HepG2 (cell line): ENCODE data around the gene MTREX. TPM values are rescaled to one million over a fixed set of nuclear protein-coding genes. Genes with fewer than 3 reads are reported as not detected.

Experiments used
- ATAC-seq: fragments of 200-7000 bp; cut with Tn5 transposase; 3 replicates; pipeline ENCODE4 v1.9.1; 2020; ENCODE audit warnings: mild to moderate bottlenecking, moderate library complexity
- BruUV-seq: library from RNA; stranded (reverse); fragments of 400-500 nt; replicated peaks from 2 replicates; lab custom pipeline; 2021; lab: Mats Ljungman, UMichigan
- CTCF ChIA-PET: fragments of 300-600 bp; formaldehyde crosslinking; extraction: SDS; loops from one replicate; lab custom pipeline; 2021; ENCODE audit warnings: low total read pairs, inconsistent platforms, low intra/inter-chr PET ratio; lab: Yijun Ruan, JAX
- POLR2A ChIA-PET: fragments of 350-600 bp; sonication (Branson Sonifier 250); formaldehyde crosslinking; loops from one replicate; lab custom pipeline; 2020; ENCODE audit warnings: antibody characterized with exemption, inconsistent platforms; lab: Yijun Ruan, JAX
- DNase-seq: peaks from one replicate; pipeline ENCODE4 v3.0.0-alpha.2; 2015; ENCODE audit warnings: low spot score
- FAIRE-seq: peaks from 3 replicates; lab custom pipeline; 2011; peaks lifted over from hg19 to GRCh38; lab: Jason Lieb, UNC
- H2AFZ ChIP-seq: one replicate; pipeline ENCODE4 v1.6.1; 2011; ENCODE audit warnings: low read length, inconsistent platforms
- H3K27ac ChIP-seq: fragments of 300-600 bp; 3 replicates; pipeline ENCODE4 v1.8.0; 2011; ENCODE audit warnings: mixed run types, mild to moderate bottlenecking, mixed read lengths, low read length, inconsistent platforms; ENCODE audit not compliant: insufficient read depth; ENCODE audit errors: extremely low read length
- H3K27me3 ChIP-seq, 2 experiments: fragments of 200-600 bp in 1 of 2; 2 replicates in 1 of 2; 3 replicates in 1 of 2; pipeline versions ENCODE4 v1.6.0 to v1.8.0; 2011; ENCODE audit warnings: low read length in 2 of 2, mild to moderate bottlenecking in 2 of 2, moderate library complexity in 2 of 2, inconsistent platforms in 1 of 2; ENCODE audit not compliant: insufficient read depth in 2 of 2, control insufficient read depth in 1 of 2
- H3K36me3 ChIP-seq, 2 experiments: fragments of 200-600 bp in 1 of 2; replicated peaks in 1 of 2; 2 replicates in 1 of 2; 3 replicates in 1 of 2; pipeline versions ENCODE4 v1.5.1 to v1.8.0; 2011; ENCODE audit warnings: low read length in 2 of 2, inconsistent platforms in 1 of 2; ENCODE audit not compliant: insufficient read depth in 2 of 2, control insufficient read depth in 1 of 2
- H3K4me1 ChIP-seq: 2 replicates; pipeline ENCODE4 v1.5.1; 2012; ENCODE audit warnings: low read length, inconsistent platforms; ENCODE audit not compliant: insufficient read depth
- H3K4me2 ChIP-seq: 2 replicates; pipeline ENCODE4 v1.6.0; 2011; ENCODE audit warnings: low read depth, low read length, inconsistent platforms
- H3K4me3 ChIP-seq, 3 experiments: fragments of 200-600 bp in 1 of 3; sonication (generic), shearing (Covaris generic) in 1 of 3; replicated peaks in 1 of 3; 2 replicates each; pipeline ENCODE4 v1.5.1; 2011 to 2016; ENCODE audit warnings: low read length in 3 of 3, inconsistent platforms in 2 of 3, low read depth in 2 of 3, mild to moderate bottlenecking in 2 of 3, control low read depth in 1 of 3, mixed read lengths in 1 of 3; ENCODE audit not compliant: insufficient read depth in 1 of 3
- H3K79me2 ChIP-seq: one replicate; pipeline ENCODE4 v1.6.1; 2011; ENCODE audit warnings: low read length, inconsistent platforms; ENCODE audit not compliant: insufficient read depth
- H3K9ac ChIP-seq: 2 replicates; pipeline ENCODE4 v1.6.0; 2011; ENCODE audit warnings: mild to moderate bottlenecking, low read depth, low read length, inconsistent platforms; ENCODE audit not compliant: insufficient read depth
- H3K9me3 ChIP-seq: 2 replicates; pipeline ENCODE4 v1.5.1; 2012; ENCODE audit warnings: mild to moderate bottlenecking, low read length
- H4K20me1 ChIP-seq: 2 replicates; pipeline ENCODE4 v1.6.0; 2011; ENCODE audit warnings: inconsistent platforms, mild to moderate bottlenecking, low read length, moderate library complexity; ENCODE audit not compliant: insufficient read depth
- ARID4A ChIP-seq: sonication (generic); formaldehyde crosslinking; IDR thresholded peaks from 2 replicates; pipeline ENCODE4 v1.5.0; 2020; ENCODE audit warnings: mild to moderate bottlenecking, missing genetic modification reagents, borderline replicate concordance
- ATAD3A ChIP-seq: sonication (generic); formaldehyde crosslinking; IDR thresholded peaks from 2 replicates; pipeline ENCODE4 v1.4.0; 2020; ENCODE audit warnings: missing genetic modification reagents
- BCLAF1 ChIP-seq: fragments of 450-650 bp; IDR thresholded peaks from 2 replicates; pipeline ENCODE4 v1.6.1; 2017; ENCODE audit warnings: mild to moderate bottlenecking
- ELF1 ChIP-seq: sonication (generic); formaldehyde crosslinking; IDR thresholded peaks from 2 replicates; pipeline ENCODE4 v1.4.0; 2020; ENCODE audit warnings: missing genetic modification reagents
- KDM3A ChIP-seq: IDR thresholded peaks from 2 replicates; pipeline ENCODE4 v1.6.1; 2018; ENCODE audit warnings: low read depth, missing compliant biosample characterization
- MYNN ChIP-seq: sonication (generic); formaldehyde crosslinking; IDR thresholded peaks from 2 replicates; pipeline ENCODE4 v1.4.0; 2020; ENCODE audit warnings: mild to moderate bottlenecking, low read depth, missing genetic modification reagents
- TOPORS ChIP-seq: sonication (generic); formaldehyde crosslinking; IDR thresholded peaks from 2 replicates; pipeline ENCODE4 v1.8.0; 2023; ENCODE audit warnings: mild to moderate bottlenecking, missing genetic modification reagents
- ZMYM4 ChIP-seq: sonication (generic); formaldehyde crosslinking; IDR thresholded peaks from 2 replicates; pipeline ENCODE4 v1.8.1; 2023; ENCODE audit warnings: mild to moderate bottlenecking, missing genetic modification reagents
- ZNF124 ChIP-seq: sonication (generic); formaldehyde crosslinking; IDR thresholded peaks from 2 replicates; pipeline ENCODE4 v1.4.0; 2020; ENCODE audit warnings: missing genetic modification reagents
- ZNF326 ChIP-seq: sonication (generic); formaldehyde crosslinking; IDR thresholded peaks from 2 replicates; pipeline ENCODE4 v1.4.0; 2020; ENCODE audit warnings: missing genetic modification reagents, borderline replicate concordance
- ZNF383 ChIP-seq: sonication (generic); formaldehyde crosslinking; IDR thresholded peaks from 2 replicates; pipeline ENCODE4 v1.4.0; 2020; ENCODE audit warnings: missing genetic modification reagents, mild to moderate bottlenecking, borderline replicate concordance
- ZNF772 ChIP-seq: sonication (generic); formaldehyde crosslinking; IDR thresholded peaks from 2 replicates; pipeline ENCODE4 v1.5.0; 2020; ENCODE audit warnings: mild to moderate bottlenecking, missing genetic modification reagents
- ZNF839 ChIP-seq: sonication (generic); formaldehyde crosslinking; IDR thresholded peaks from 2 replicates; pipeline ENCODE4 v1.4.0; 2020; ENCODE audit warnings: missing genetic modification reagents, mild to moderate bottlenecking, borderline replicate concordance
- WGBS: methylation state at CpG from one replicate; pipeline ENCODE4 v1.1.6; 2017; ENCODE audit warnings: low lambda C conversion rate; 5-methylcytosine and 5-hydroxymethylcytosine counted together
- in situ Hi-C: cut with HindIII; loops from 2 replicates; pipeline ENCODE4 v1.10.0; 2017; ENCODE audit warnings: low pct_unique_long_range_greater_than_20kb; ENCODE audit not compliant: extremely low pct_ligation_motif_present
- intact Hi-C: fragments of 100-400 bp; cut with micrococcal nuclease; formaldehyde crosslinking; loops from one replicate; pipeline ENCODE4 v1.10.0; 2022; ENCODE audit not compliant: unreplicated experiment
- polyA plus RNA-seq, 8 experiments: library from polyadenylated mRNA; depleted of rRNA in 3 of 8; stranded (reverse) in 7 of 8; unstranded in 1 of 8; fragments of >200 nt; fragmentation: Illumina TruSeq in 4 of 8; extraction: Trizol in 4 of 8; gene quantifications; 2 replicates each; pipeline versions ENCODE4 v1.2.1 to v1.2.3, GENCODE V29; 2011 to 2016; ENCODE audit warnings: low read depth in 4 of 8, missing spikeins in 1 of 8, mixed read lengths in 1 of 8; ENCODE audit not compliant: insufficient read depth in 1 of 8
- total RNA-seq, 5 experiments: library from RNA; depleted of rRNA; stranded (reverse); fragments of >200 nt; fragmentation: Illumina TruSeq; extraction: Trizol; gene quantifications; 2 replicates each; pipeline ENCODE4 v1.2.3, GENCODE V29; 2016; ENCODE audit warnings: low read depth in 1 of 5
- TF ChIP-seq, protein P1 (sequence below): sonication (generic); formaldehyde crosslinking; IDR thresholded peaks from 2 replicates; pipeline ENCODE4 v1.8.1; 2023; ENCODE audit warnings: missing genetic modification reagents, inconsistent platforms, borderline replicate concordance
- TF ChIP-seq, protein P2 (sequence below): sonication (generic); formaldehyde crosslinking; IDR thresholded peaks from 2 replicates; pipeline ENCODE4 v1.8.0; 2022; ENCODE audit warnings: missing genetic modification reagents, mild to moderate bottlenecking, moderate library complexity, borderline replicate concordance

The MTREX gene
- total and polyA plus RNA-seq, 2 of the 13 experiments (the other 11 are each of a cell fraction or from before 2014, with no cell fraction given) = 16.4 to 91.5 TPM

DNA sequence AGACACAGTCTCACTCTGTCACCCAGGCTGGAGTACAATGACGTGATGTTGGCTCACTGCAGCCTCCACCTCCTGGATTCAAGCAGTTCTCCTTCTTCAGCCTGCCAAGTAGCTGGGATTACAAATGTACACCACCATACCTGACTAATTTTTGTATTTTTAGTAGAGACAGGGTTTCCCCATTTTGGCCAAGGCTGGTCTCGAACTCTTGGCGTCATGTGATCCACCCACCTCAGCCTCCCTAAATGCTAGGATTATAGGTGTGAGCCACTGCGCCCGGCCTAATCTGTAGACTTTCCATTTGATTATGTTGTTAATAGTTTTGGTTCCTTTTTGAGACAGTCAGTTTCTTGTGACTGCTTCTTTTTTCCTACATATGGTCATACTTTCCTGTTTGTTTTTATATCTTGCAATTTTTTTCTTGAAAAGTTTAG lies 31.0 kb downstream of the MTREX start:
- ATAC-seq = no peak
- POLR2A ChIA-PET = no interaction called here
- BruUV-seq = no TSS peak
- no peak for DNase-seq
- peaks cover 1 to 54% of the 10 kb centered on the region in 2 experiments for H3K36me3 ChIP-seq
- no peak overlapping the region for H3K9ac ChIP-seq
- no peak overlapping the region for H3K4me3 ChIP-seq
- H3K9me3 ChIP-seq = no peaks in the 10 kb centered on the region
- H3K4me1 ChIP-seq = no peaks in the 10 kb centered on the region
- no peak for TF ChIP-seq ATAD3A
- TF ChIP-seq TOPORS (CRISPR knock-in tag) = no peak
- no peak for TF ChIP-seq KDM3A (CRISPR knock-in tag)
- TF ChIP-seq ZNF124 = no peak
- TF ChIP-seq ZNF383 = no peak
- no peak for TF ChIP-seq ZMYM4 (CRISPR knock-in tag)
- TF ChIP-seq, protein P1, sequence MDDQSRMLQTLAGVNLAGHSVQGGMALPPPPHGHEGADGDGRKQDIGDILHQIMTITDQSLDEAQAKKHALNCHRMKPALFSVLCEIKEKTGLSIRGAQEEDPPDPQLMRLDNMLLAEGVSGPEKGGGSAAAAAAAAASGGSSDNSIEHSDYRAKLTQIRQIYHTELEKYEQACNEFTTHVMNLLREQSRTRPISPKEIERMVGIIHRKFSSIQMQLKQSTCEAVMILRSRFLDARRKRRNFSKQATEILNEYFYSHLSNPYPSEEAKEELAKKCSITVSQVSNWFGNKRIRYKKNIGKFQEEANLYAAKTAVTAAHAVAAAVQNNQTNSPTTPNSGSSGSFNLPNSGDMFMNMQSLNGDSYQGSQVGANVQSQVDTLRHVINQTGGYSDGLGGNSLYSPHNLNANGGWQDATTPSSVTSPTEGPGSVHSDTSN (CRISPR knock-in tag) = no peak
- TF ChIP-seq BCLAF1 = no peak
- TF ChIP-seq, protein P2, sequence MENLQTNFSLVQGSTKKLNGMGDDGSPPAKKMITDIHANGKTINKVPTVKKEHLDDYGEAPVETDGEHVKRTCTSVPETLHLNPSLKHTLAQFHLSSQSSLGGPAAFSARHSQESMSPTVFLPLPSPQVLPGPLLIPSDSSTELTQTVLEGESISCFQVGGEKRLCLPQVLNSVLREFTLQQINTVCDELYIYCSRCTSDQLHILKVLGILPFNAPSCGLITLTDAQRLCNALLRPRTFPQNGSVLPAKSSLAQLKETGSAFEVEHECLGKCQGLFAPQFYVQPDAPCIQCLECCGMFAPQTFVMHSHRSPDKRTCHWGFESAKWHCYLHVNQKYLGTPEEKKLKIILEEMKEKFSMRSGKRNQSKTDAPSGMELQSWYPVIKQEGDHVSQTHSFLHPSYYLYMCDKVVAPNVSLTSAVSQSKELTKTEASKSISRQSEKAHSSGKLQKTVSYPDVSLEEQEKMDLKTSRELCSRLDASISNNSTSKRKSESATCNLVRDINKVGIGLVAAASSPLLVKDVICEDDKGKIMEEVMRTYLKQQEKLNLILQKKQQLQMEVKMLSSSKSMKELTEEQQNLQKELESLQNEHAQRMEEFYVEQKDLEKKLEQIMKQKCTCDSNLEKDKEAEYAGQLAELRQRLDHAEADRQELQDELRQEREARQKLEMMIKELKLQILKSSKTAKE (CRISPR knock-in tag) = no peak
- TF ChIP-seq ZNF772 (CRISPR knock-in tag) = no peak
- TF ChIP-seq MYNN (CRISPR knock-in tag) = no peak
- TF ChIP-seq ARID4A = no peak
- TF ChIP-seq ZNF839 (CRISPR knock-in tag) = no peak
- no peak for TF ChIP-seq ELF1 (CRISPR knock-in tag)
- TF ChIP-seq ZNF326 (CRISPR knock-in tag) = no peak
- no peaks in the 10 kb centered on the region for H3K27me3 ChIP-seq
- FAIRE-seq = no peak
- H3K4me2 ChIP-seq = no peak overlapping the region
- H3K79me2 ChIP-seq = peaks cover 31% of the 10 kb centered on the region
- 0 out of 2 replicates have a peak, but pooled peaks cover under 1% of the 10 kb centered on the region for H4K20me1 ChIP-seq
- 100% methylated on average over 5 of the region's 5 CpGs for WGBS
- in situ Hi-C loops (no loop called here), intact Hi-C loops (no loop called here)
- no peak overlapping the region for H2AFZ ChIP-seq
- no peak overlapping the region for H3K27ac ChIP-seq
- CTCF ChIA-PET = no interaction called here
